ENCODE measurements around the gene NAV3. TPM values are rescaled to one million over a fixed set of nuclear protein-coding genes. Genes with fewer than 3 reads are reported as not detected.

Gene NAV3
- total RNA-seq, 1 donor from 2014 or later, result 16.2 TPM

GRCh38 chr12:77949943-77950342 lies 119.2 kb downstream of the NAV3 start:
- Histone ChIP-seq H3K27ac (no peak overlapping the region), H3K36me3 (no peaks in the 10 kb centered on the region), H3K4me3 (no peak overlapping the region), H3K9me3 (no peaks in the 10 kb centered on the region), H3K4me1 (peaks cover 12% of the 10 kb centered on the region), H3K27me3 (no peaks in the 10 kb centered on the region)
- no peak for DNase-seq (ENCODE audit: extremely low spot score in 2 of 2)
- TF ChIP-seq POLR2A (IDR thresholded peaks at IDR 0.05), result no peak
- TF ChIP-seq CTCF (IDR thresholded peaks at IDR 0.05), result no peak
- no peak for TF ChIP-seq POLR2AphosphoS5 (IDR thresholded peaks at IDR 0.05; ENCODE audit: insufficient read depth in 1 of 2, low read depth in 1 of 2)
- intact Hi-C loops (cut with DNase I), result no loop called here

- Histone ChIP-seq H3K27me3 (no peaks in the 10 kb centered on the region), H3K27ac (no peak overlapping the region), H3K36me3 (no peaks in the 10 kb centered on the region), H3K4me1 (no peaks in the 10 kb centered on the region), H3K9me3 (no peaks in the 10 kb centered on the region), H3K4me3 (no peak overlapping the region)
- intact Hi-C loops (cut with DNase I), result no loop called here
- DNase-seq (ENCODE audit: extremely low spot score in 2 of 2), result no peak
- TF ChIP-seq CTCF (IDR thresholded peaks at IDR 0.05) (no peak), POLR2AphosphoS5 (IDR thresholded peaks at IDR 0.05; ENCODE audit: insufficient read depth in 1 of 2, low read depth in 1 of 2) (no peak), POLR2A (IDR thresholded peaks at IDR 0.05) (no peak)
Measured at GRCh38 chr12:77953528-77954205, 123.0 kb downstream of the NAV3 start.

DNA sequence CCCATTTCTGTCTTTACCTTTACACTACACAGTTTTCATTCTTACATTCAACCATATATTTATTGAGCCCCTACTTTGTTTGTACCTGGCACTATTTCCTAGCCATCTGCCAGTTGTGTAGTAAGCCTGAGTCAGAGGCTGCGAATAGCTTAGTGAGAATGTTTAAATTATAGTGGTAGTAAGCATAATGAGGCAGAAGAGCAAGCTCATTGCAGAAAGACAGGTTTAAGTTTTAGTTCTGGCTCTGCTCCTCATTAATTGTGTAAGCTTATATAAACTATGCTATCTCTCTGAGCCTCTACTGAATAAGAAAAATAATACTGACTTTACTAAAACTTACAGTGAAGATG lies 123.5 kb downstream of the NAV3 start:
- H3K4me1 ChIP-seq, result no peaks in the 10 kb centered on the region
- no peak overlapping the region for H3K27ac ChIP-seq
- no peak for DNase-seq (ENCODE audit: extremely low spot score in 2 of 2)
- H3K4me3 ChIP-seq, result no peak overlapping the region
- no peaks in the 10 kb centered on the region for H3K36me3 ChIP-seq
- H3K9me3 ChIP-seq, result no peaks in the 10 kb centered on the region
- TF ChIP-seq CTCF (IDR thresholded peaks at IDR 0.05) (no peak), POLR2AphosphoS5 (IDR thresholded peaks at IDR 0.05; ENCODE audit: insufficient read depth in 1 of 2, low read depth in 1 of 2) (no peak), POLR2A (IDR thresholded peaks at IDR 0.05) (no peak)
- intact Hi-C loops (cut with DNase I), result no loop called here
- H3K27me3 ChIP-seq, result no peaks in the 10 kb centered on the region

DNA sequence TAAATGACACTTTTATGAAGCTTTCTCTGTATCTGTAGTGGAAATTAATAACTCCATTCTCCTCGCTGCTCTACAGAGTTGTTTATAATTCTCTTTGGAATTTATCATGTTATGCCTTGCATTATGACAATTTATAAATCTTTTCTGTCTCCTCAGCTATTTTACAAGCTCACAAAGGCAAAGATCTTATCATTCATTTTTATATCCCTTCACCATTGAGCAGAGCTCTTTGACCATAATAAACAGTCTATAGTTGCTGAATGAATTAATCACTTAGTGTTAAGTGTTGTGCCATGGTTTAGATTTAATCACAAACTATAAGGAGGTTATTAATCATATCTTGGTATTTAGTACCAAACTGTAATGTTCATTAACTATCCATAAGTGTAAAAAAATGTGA lies 126.4 kb downstream of the NAV3 start:
- no peak for DNase-seq (ENCODE audit: extremely low spot score in 2 of 2)
- Histone ChIP-seq H3K4me3 (no peak overlapping the region), H3K27me3 (no peaks in the 10 kb centered on the region), H3K36me3 (no peaks in the 10 kb centered on the region), H3K9me3 (no peaks in the 10 kb centered on the region), H3K27ac (no peak overlapping the region), H3K4me1 (no peaks in the 10 kb centered on the region)
- intact Hi-C loops (cut with DNase I), result no loop called here
- TF ChIP-seq CTCF (IDR thresholded peaks at IDR 0.05) (no peak), POLR2A (IDR thresholded peaks at IDR 0.05) (no peak), POLR2AphosphoS5 (IDR thresholded peaks at IDR 0.05; ENCODE audit: insufficient read depth in 1 of 2, low read depth in 1 of 2) (no peak)

- DNase-seq (ENCODE audit: extremely low spot score in 2 of 2), result no peak
- Histone ChIP-seq H3K9me3 (no peaks in the 10 kb centered on the region), H3K27ac (no peak overlapping the region), H3K4me1 (no peaks in the 10 kb centered on the region), H3K27me3 (no peaks in the 10 kb centered on the region), H3K4me3 (no peak overlapping the region), H3K36me3 (no peaks in the 10 kb centered on the region)
- intact Hi-C loops (cut with DNase I), result no loop called here
- TF ChIP-seq CTCF (IDR thresholded peaks at IDR 0.05), result no peak
- no peak for TF ChIP-seq POLR2A (IDR thresholded peaks at IDR 0.05)
- no peak for TF ChIP-seq POLR2AphosphoS5 (IDR thresholded peaks at IDR 0.05; ENCODE audit: insufficient read depth in 1 of 2, low read depth in 1 of 2)
Measured at GRCh38 chr12:77963576-77964178, 133.0 kb downstream of the NAV3 start.
